WERI-Rb-1 (cell line): Measurements from ENCODE around the gene GOLGA6L22.
"Not testable (repeated sequence)": the region's sequence is repeated elsewhere in the genome, so short reads cannot be mapped to it uniquely, and the experiment has no call there.

Experiments used
- DNase-seq: peaks from one replicate; pipeline ENCODE4 v3.0.0-alpha.2; 2020
- H3K27ac ChIP-seq: fragments of 250-450 bp; sonication (Bioruptor Pico); 2 replicates; pipeline ENCODE4 v1.5.1; 2020; ENCODE audit warnings: mild to moderate bottlenecking, moderate library complexity
- H3K27me3 ChIP-seq: fragments of 250-450 bp; sonication (Bioruptor Pico); 2 replicates; pipeline ENCODE4 v1.5.1; 2021; ENCODE audit warnings: mild to moderate bottlenecking, low read depth, moderate library complexity; ENCODE audit not compliant: insufficient read depth, severe bottlenecking
- H3K36me3 ChIP-seq: fragments of 250-450 bp; sonication (Bioruptor Pico); 2 replicates; pipeline ENCODE4 v1.5.1; 2020; ENCODE audit warnings: mild to moderate bottlenecking, moderate library complexity
- H3K4me3 ChIP-seq: 2 replicates; pipeline ENCODE4 v1.5.1; 2011; ENCODE audit warnings: low read depth, mild to moderate bottlenecking, control low read depth, low read length
- H3K9me3 ChIP-seq: fragments of 250-450 bp; sonication (Bioruptor Pico); 2 replicates; pipeline ENCODE4 v1.5.1; 2021; ENCODE audit warnings: mild to moderate bottlenecking, moderate library complexity; ENCODE audit not compliant: severe bottlenecking

Gene GOLGA6L22

DNA sequence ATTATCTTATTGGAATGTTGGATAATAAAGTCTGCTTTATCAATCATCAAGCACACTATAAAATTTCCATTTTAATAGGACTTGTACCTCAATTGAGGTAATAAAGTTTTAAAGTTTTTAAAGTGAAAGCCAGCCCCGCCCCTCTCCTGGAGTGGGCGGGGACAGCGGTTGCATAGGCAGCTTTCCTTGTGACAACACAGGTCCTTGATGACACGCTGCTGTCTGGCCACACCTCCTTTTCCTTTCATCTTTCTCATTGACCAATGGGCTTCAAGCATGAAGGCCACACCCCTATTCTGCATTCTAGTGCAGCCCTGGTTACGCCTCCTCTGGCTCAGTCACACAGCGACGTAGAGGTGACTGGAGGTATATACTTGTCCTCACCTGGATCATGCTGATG is at the start of gene GOLGA6L22:
GOLGA6L22 (plus strand) TSS at position 301 of the 400 bp plus-strand sequence; CDS start at position 392, 91 bp downstream.
- DNase-seq, H3K9me3 ChIP-seq, H3K36me3 ChIP-seq, H3K27me3 ChIP-seq, H3K27ac ChIP-seq, H3K4me3 ChIP-seq: not testable (repeated sequence)

GRCh38 chr15:22417288-22417687 is 41.4 kb upstream of the GOLGA6L22 start:
- not testable (repeated sequence) for H3K9me3 ChIP-seq, DNase-seq, H3K27ac ChIP-seq, H3K36me3 ChIP-seq, H3K27me3 ChIP-seq, H3K4me3 ChIP-seq

GRCh38 chr15:22417795-22418194 is 40.9 kb upstream of the GOLGA6L22 start:
- H3K27ac ChIP-seq, DNase-seq, H3K27me3 ChIP-seq, H3K4me3 ChIP-seq, H3K9me3 ChIP-seq, H3K36me3 ChIP-seq: not testable (repeated sequence)

- not testable (repeated sequence) for DNase-seq, H3K9me3 ChIP-seq, H3K27ac ChIP-seq, H3K4me3 ChIP-seq, H3K27me3 ChIP-seq, H3K36me3 ChIP-seq
Measured at GRCh38 chr15:22418212-22418611, 40.5 kb upstream of the GOLGA6L22 start.

- not testable (repeated sequence) for H3K36me3 ChIP-seq, DNase-seq, H3K27me3 ChIP-seq, H3K9me3 ChIP-seq, H3K27ac ChIP-seq, H3K4me3 ChIP-seq
Measured at GRCh38 chr15:22418666-22419065, 40.0 kb upstream of the GOLGA6L22 start.

DNA sequence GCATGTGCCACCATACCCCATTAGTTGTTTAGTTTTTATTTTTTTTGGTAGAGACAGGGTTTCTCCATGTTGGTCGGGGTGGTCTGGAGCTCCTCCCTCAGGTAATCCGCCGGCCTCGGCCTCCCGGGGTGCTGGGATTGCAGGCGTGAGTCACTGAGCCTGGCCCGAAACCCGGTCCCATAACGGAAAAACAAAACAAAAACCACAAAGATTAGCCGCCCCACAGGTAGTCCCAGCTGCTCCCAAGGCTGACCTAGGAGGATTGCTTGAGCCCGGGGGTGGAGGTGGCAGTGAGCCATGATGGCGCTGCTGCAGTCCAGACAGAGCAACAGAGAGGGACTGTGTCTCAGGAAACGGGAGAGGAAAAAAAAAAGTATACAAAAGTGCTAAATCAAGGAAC is 38.4 kb upstream of the GOLGA6L22 start:
- not testable (repeated sequence) for H3K27me3 ChIP-seq, H3K27ac ChIP-seq, H3K36me3 ChIP-seq, DNase-seq, H3K4me3 ChIP-seq, H3K9me3 ChIP-seq

DNA sequence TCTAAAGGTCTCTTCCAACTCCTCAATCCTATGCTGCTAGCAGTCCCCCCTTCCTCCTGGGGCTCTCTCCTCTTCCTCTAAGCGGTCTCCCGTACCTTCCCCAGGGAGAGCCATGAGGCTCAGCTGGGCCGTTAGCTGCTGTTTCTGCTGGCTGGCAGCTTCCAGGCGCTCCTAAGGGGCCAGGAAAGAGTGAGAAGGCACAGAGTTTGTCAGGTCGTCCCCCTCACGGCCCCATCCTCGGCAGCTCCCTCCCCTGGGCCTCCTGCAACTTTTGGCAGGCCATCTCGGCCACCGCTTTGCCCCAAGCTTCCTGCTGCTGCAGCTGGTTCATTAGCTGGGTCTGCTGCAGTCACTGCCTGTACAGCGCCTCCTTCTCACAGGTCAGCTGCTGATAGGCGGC is 29.3 kb upstream of the GOLGA6L22 start:
- not testable (repeated sequence) for DNase-seq, H3K27ac ChIP-seq, H3K4me3 ChIP-seq, H3K27me3 ChIP-seq, H3K9me3 ChIP-seq, H3K36me3 ChIP-seq

GRCh38 chr15:22431687-22432086 is 27.0 kb upstream of the GOLGA6L22 start:
- H3K27me3 ChIP-seq, H3K9me3 ChIP-seq, H3K27ac ChIP-seq, H3K4me3 ChIP-seq, H3K36me3 ChIP-seq, DNase-seq: not testable (repeated sequence)

DNA sequence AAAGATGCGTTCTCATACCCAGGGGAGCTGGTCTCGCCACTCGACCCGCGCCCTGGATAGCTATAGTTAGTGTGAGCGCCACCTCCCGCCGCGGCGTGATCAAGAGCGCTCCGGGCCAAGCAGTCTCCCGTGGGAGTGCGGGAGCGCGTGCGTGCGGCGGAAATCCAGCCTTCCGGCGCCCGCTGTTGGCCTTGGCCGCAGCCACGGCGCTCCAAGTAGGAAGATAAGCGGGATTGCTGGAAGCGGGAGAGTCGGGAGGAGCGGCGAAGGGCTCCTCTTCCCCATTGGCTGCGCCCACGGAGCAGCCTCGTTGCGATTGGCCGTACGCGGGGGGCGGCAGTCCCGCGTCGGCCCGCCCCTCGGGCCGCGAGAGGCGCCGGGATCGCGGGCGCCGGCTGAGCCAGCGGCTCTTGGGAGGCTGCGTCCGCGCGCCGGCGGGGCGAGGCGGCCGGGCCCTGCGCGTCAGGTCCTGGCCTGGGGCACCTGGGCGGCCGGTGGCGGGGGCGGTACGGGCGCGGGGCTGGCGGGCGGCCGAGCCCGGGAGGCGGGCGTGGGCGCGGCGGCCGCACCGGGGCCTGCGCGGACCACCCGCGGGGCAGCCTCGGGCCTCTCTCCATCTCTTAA is 35.9 kb downstream of the GOLGA6L22 start:
- not testable (repeated sequence) for H3K36me3 ChIP-seq
- peak overlapping the region; percentile 29 for H3K4me3 ChIP-seq
- DNase-seq, result peak; percentile 70

GRCh38 chr15:22497200-22497599 is 38.5 kb downstream of the GOLGA6L22 start:
- H3K27me3 ChIP-seq, DNase-seq, H3K9me3 ChIP-seq, H3K4me3 ChIP-seq, H3K36me3 ChIP-seq, H3K27ac ChIP-seq: not testable (repeated sequence)

More for the DNA sequence above, 35.9 kb downstream of the GOLGA6L22 start:
- H3K27ac ChIP-seq, H3K9me3 ChIP-seq, H3K27me3 ChIP-seq: not testable (repeated sequence)

- not testable (repeated sequence) for DNase-seq, H3K36me3 ChIP-seq, H3K27me3 ChIP-seq, H3K9me3 ChIP-seq, H3K27ac ChIP-seq, H3K4me3 ChIP-seq
Measured at GRCh38 chr15:22498220-22498925, 39.7 kb downstream of the GOLGA6L22 start.

DNA sequence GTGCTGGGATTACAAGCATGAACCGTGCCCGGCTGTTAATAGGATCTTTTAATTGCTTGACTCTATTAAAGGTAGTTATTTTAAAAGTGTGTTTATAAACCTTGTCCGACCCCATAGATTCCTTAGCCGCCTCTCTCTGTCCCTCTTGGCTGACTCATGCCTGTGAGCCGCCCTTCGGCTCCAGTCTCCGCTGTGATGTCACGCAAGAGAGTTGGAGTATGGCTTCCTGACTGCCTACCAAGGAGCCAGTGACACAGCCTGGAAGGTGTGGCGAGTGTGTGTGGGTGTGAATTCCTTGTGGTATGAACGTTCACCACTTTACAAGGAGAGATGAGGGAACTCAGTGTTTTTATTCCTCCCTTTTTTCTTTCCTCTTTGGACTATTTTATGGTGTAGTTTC is 43.6 kb downstream of the GOLGA6L22 start:
- H3K9me3 ChIP-seq, H3K4me3 ChIP-seq, DNase-seq, H3K27me3 ChIP-seq, H3K27ac ChIP-seq, H3K36me3 ChIP-seq: not testable (repeated sequence)

DNA sequence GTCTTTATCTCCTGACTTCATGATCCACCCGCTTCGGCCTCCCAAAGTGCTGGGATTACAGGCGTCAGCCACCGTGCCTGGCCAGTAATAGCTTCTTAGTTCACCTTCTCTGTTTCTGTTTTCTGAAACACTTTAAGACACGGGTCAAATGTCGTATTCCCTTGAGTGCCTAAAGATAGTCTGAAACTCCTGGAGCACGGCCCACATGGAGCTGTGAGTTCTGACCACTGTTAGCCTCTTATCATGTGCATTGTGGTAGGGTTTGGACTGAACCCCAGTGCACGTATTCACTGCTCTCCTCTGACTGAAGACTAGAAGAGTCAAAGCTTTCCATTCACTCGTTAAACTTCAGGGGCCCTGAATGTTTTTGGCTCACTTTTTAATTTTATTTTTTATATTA is 48.3 kb downstream of the GOLGA6L22 start:
- not testable (repeated sequence) for DNase-seq, H3K27ac ChIP-seq, H3K4me3 ChIP-seq, H3K36me3 ChIP-seq, H3K27me3 ChIP-seq, H3K9me3 ChIP-seq

DNA sequence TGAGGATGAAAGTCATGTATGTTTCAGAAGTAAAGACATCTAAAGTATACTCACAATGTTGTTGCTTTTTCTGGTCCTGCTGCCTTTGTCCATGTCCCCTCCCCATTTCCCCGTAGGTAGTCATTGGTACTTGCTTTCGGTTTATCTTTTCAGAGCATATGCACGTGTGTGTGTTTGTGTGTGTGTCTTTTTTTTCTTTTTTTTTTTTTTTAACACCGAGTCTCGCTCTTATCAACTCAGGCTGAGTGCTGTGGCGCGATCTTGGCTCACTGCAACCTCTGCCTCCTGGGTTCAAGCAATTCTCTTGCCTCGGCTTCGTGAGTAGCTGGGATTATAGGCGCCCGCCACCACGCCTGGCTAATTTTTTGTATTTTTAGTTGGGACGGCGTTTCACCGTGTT is 57.4 kb downstream of the GOLGA6L22 start:
- H3K27ac ChIP-seq, H3K9me3 ChIP-seq, H3K36me3 ChIP-seq, DNase-seq, H3K4me3 ChIP-seq, H3K27me3 ChIP-seq: not testable (repeated sequence)
